CD4-positive, alpha-beta T cell treated with Interleukin-21 for 1 hour (primary cell): ENCODE data around the gene DNAJC5.
A peak's percentile ranks its signal among the peaks of the same experiment; 100 is the strongest.

Experiments used
- DNase-seq: peaks from one replicate; pipeline ENCODE4 v3.0.0-alpha.2; 2020

Gene DNAJC5

GRCh38 chr20:63885264-63886053 is 9.5 kb upstream of the DNAJC5 start:
- no peak for DNase-seq

GRCh38 chr20:63886054-63886419 is 8.9 kb upstream of the DNAJC5 start:
- no peak for DNase-seq

- DNase-seq, result no peak
Observed at GRCh38 chr20:63886921-63887320, 8.0 kb upstream of the DNAJC5 start.

GRCh38 chr20:63889241-63890200 is 5.4 kb upstream of the DNAJC5 start:
- no peak for DNase-seq

- DNase-seq, result no peak
Observed at GRCh38 chr20:63890201-63890576, 4.7 kb upstream of the DNAJC5 start.

GRCh38 chr20:63890616-63891015 is 4.3 kb upstream of the DNAJC5 start:
- DNase-seq, result no peak

- no peak for DNase-seq
Observed at GRCh38 chr20:63891061-63892002, 3.6 kb upstream of the DNAJC5 start.

- no peak for DNase-seq
Observed at GRCh38 chr20:63892402-63892801, 2.5 kb upstream of the DNAJC5 start.

GRCh38 chr20:63893999-63894357 is 948 bp upstream of the DNAJC5 start:
- no peak for DNase-seq

- DNase-seq, result peak; percentile 15
Observed at GRCh38 chr20:63895202-63895951, 451 bp downstream of the DNAJC5 start.

GRCh38 chr20:63895952-63896263 is 982 bp downstream of the DNAJC5 start:
- DNase-seq, result peak; percentile 51

GRCh38 chr20:63896264-63897105 is 1.6 kb downstream of the DNAJC5 start:
- peak; percentile 20 for DNase-seq

GRCh38 chr20:63897978-63898561 is 3.1 kb downstream of the DNAJC5 start:
- DNase-seq, result no peak

- DNase-seq, result no peak
Observed at GRCh38 chr20:63898882-63899558, 4.1 kb downstream of the DNAJC5 start.

GRCh38 chr20:63900413-63900812 is 5.5 kb downstream of the DNAJC5 start:
- DNase-seq, result no peak

- no peak for DNase-seq
Observed at GRCh38 chr20:63903796-63904561, 9.1 kb downstream of the DNAJC5 start.

- no peak for DNase-seq
Observed at GRCh38 chr20:63908008-63908682, 13.2 kb downstream of the DNAJC5 start.

- DNase-seq, result no peak
Observed at GRCh38 chr20:63911176-63911575, 16.2 kb downstream of the DNAJC5 start.

GRCh38 chr20:63913768-63914167 is 18.8 kb downstream of the DNAJC5 start:
- DNase-seq, result no peak
